T-cell (primary cell): ENCODE results near the gene CAMK2A. TPM values are rescaled to one million over a fixed set of nuclear protein-coding genes. Genes with fewer than 3 reads are reported as not detected.

Source experiments
- ATAC-seq, 4 experiments: fragments of 200-7000 bp in 3 of 4; fragments of 150-1000 bp in 1 of 4; cut with Tn5 transposase; replicated peaks in 1 of 4; 1 replicate in 3 of 4; 2 replicates in 1 of 4; pipeline ENCODE4 v1.10.0; 2021; ENCODE audit warnings: moderate library complexity in 3 of 4, mild to moderate bottlenecking in 2 of 4, moderate number of reproducible peaks in 1 of 4
- CTCF ChIA-PET, 2 donors: fragments of 300-600 bp; sonication (Branson Sonifier 250); formaldehyde crosslinking; loops; one replicate each; lab custom pipeline; 2022; ENCODE audit warnings: antibody characterized with exemption in 2 of 2; lab: Charles Lee
- POLR2A ChIA-PET, 2 donors: fragments of 300-600 bp; sonication (Branson Sonifier 250); formaldehyde crosslinking; loops; one replicate each; lab custom pipeline; 2022; ENCODE audit warnings: antibody characterized with exemption in 2 of 2; lab: Charles Lee
- DNase-seq, 35 experiments: peaks; one replicate each; pipeline versions ENCODE4 v3.0.0 to v3.0.0-alpha.2; 2013 to 2023
- H3K27ac ChIP-seq: one replicate; pipeline ENCODE4 v1.5.1; 2013; ENCODE audit warnings: low read length
- H3K27me3 ChIP-seq, 2 experiments: replicated peaks in 1 of 2; 1 replicate in 1 of 2; 2 replicates in 1 of 2; pipeline versions ENCODE4 v1.6.1 to v1.7.0; 2013; ENCODE audit warnings: low read length in 1 of 2, mixed read lengths in 1 of 2; ENCODE audit not compliant: control insufficient read depth in 2 of 2, insufficient read depth in 2 of 2; ENCODE audit errors: extremely low read depth in 1 of 2
- H3K36me3 ChIP-seq, 2 donors: 1 replicate in 1 of 2; 2 replicates in 1 of 2; pipeline versions ENCODE4 v1.6.1 to v1.7.0; 2013; ENCODE audit warnings: low read length in 1 of 2; ENCODE audit not compliant: control insufficient read depth in 2 of 2, insufficient read depth in 1 of 2; ENCODE audit errors: extremely low read depth in 1 of 2
- H3K4me1 ChIP-seq, 2 experiments: 1 replicate in 1 of 2; 2 replicates in 1 of 2; pipeline versions ENCODE4 v1.6.1 to v1.7.0; 2013; ENCODE audit warnings: low read length in 2 of 2, mixed read lengths in 1 of 2; ENCODE audit not compliant: insufficient read depth in 2 of 2, control insufficient read depth in 1 of 2; ENCODE audit errors: extremely low read depth in 1 of 2
- H3K4me3 ChIP-seq, 2 donors: 1 replicate in 1 of 2; 2 replicates in 1 of 2; pipeline versions ENCODE4 v1.5.1 to v1.7.0; 2013; ENCODE audit warnings: mild to moderate bottlenecking in 2 of 2, low read length in 1 of 2, moderate library complexity in 1 of 2; ENCODE audit not compliant: control insufficient read depth in 1 of 2; ENCODE audit errors: extremely low read depth in 1 of 2
- H3K9me3 ChIP-seq: 2 replicates; pipeline ENCODE4 v1.7.0; 2013
- H3K27ac Mint-ChIP-seq, 2 donors: one replicate each; pipeline ENCODE4 v1.8.0; 2020 to 2021; ENCODE audit warnings: mild to moderate bottlenecking in 2 of 2, mixed read lengths in 2 of 2
- H3K27me3 Mint-ChIP-seq, 2 donors: one replicate each; pipeline ENCODE4 v1.8.0; 2021 to 2022; ENCODE audit warnings: mixed read lengths in 2 of 2
- H3K36me3 Mint-ChIP-seq: one replicate; pipeline ENCODE4 v1.8.0; 2021; ENCODE audit warnings: mixed read lengths
- H3K4me1 Mint-ChIP-seq, 3 donors: one replicate each; pipeline ENCODE4 v1.8.0; 2020 to 2022; ENCODE audit warnings: mixed read lengths in 3 of 3, mild to moderate bottlenecking in 1 of 3
- H3K4me3 Mint-ChIP-seq, 3 donors: one replicate each; pipeline ENCODE4 v1.8.0; 2020 to 2022; ENCODE audit warnings: mild to moderate bottlenecking in 3 of 3, mixed read lengths in 3 of 3, moderate library complexity in 3 of 3
- H3K9me3 Mint-ChIP-seq, 3 donors: one replicate each; pipeline ENCODE4 v1.8.0; 2020 to 2022; ENCODE audit warnings: mixed read lengths in 3 of 3
- WGBS: methylation state at CpG from one replicate; pipeline ENCODE4 v1.1.5; 2013; ENCODE audit warnings: missing lambda C conversion rate; ENCODE audit not compliant: insufficient coverage; 5-methylcytosine and 5-hydroxymethylcytosine counted together
- total RNA-seq, 35 experiments: library from RNA in 6 of 35; stranded (reverse) in 6 of 35; fragments of 120-200 nt in 1 of 35; gene quantifications; one replicate each; pipeline versions ENCODE4 v1.2.1 to v1.2.4 and lab custom pipeline; 2013 to 2026

The CAMK2A gene
- total RNA-seq, 5 donors from 2014 or later (not counting 1 experiment from before 2014, with no cell fraction given): not detected

DNA sequence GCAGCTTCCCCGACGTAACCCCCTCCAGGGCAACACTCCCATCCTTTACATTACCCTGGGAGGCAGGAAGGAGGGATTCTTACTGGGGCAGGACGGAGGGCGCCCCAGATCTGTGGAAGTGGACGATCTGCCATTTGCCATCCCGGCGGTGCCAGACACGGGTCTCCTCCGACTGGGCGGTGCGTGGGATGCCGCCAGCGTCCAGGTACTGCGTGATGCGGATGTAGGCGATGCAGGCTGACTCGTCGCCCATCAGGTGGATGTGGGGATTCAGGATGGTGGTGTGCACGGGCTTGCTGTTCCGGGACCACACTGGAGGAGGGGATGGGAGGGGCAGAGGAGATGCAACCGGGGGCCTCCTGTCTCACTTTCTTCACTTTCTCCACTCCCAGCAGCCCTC, 66.7 kb downstream of the CAMK2A start:
- Mint-ChIP-seq H3K4me1 (peaks cover 0 to 4% (median 0%) of the 10 kb centered on the region in 3 donors), H3K9me3 (no peaks in the 10 kb centered on the region), H3K36me3 (no peaks in the 10 kb centered on the region), H3K4me3 (no peak overlapping the region), H3K27me3 (peaks cover under 1 to 8% of the 10 kb centered on the region in 2 donors), H3K27ac (no peak overlapping the region)
- Histone ChIP-seq H3K36me3 (no peaks in the 10 kb centered on the region), H3K4me1 (no peaks in the 10 kb centered on the region), H3K9me3 (no peaks in the 10 kb centered on the region), H3K27ac (no peak overlapping the region), H3K27me3 (peaks cover 0 to 26% of the 10 kb centered on the region in 2 experiments), H3K4me3 (no peak overlapping the region)
- 95% methylated on average over 15 of the region's 21 CpGs for WGBS
- DNase-seq (no peak), ATAC-seq (no peak)
- CTCF ChIA-PET: interaction anchor here (1.0 kb wide), 2 partner anchors 11 to 95 kb away, joined by 3 read pairs; no protein-coding TSS in a partner anchor
- POLR2A ChIA-PET: no interaction called here

DNA sequence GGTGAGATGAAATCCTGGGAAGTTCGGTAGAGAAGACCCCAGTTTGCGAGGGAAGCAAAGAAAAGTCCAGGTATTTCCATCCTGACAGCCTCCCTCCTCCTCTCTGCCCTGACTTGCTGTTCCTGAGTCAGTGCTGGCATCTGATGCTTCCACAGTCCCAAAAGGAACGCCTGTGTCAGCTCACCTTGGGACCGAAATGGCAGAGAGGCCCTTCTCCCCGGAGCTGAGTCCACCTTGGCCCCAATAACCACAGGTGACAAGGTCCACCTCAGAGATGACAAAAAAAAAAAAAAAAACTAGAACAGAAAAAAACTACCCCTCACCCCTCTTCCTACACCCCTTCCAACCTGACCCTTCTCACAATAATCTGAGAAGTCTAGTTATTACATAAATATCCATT, 68.1 kb downstream of the CAMK2A start:
- Histone ChIP-seq H3K4me1 (no peaks in the 10 kb centered on the region), H3K27ac (no peak overlapping the region), H3K9me3 (no peaks in the 10 kb centered on the region), H3K27me3 (peaks cover 0 to 38% of the 10 kb centered on the region in 2 experiments), H3K4me3 (no peak overlapping the region), H3K36me3 (no peaks in the 10 kb centered on the region)
- ChIA-PET CTCF (no interaction called here), POLR2A (no interaction called here)
- WGBS: 84% methylated on average over 3 of the region's 5 CpGs
- no peaks in the 10 kb centered on the region for H3K36me3 Mint-ChIP-seq
- H3K27me3 Mint-ChIP-seq: peaks cover 12 to 14% of the 10 kb centered on the region in 2 donors
- DNase-seq (no peak), ATAC-seq (no peak)
- peaks cover 0 to 6% (median 0%) of the 10 kb centered on the region in 3 donors for H3K4me1 Mint-ChIP-seq
- H3K27ac Mint-ChIP-seq: no peak overlapping the region
- H3K4me3 Mint-ChIP-seq: no peak overlapping the region
- H3K9me3 Mint-ChIP-seq: no peaks in the 10 kb centered on the region

DNA sequence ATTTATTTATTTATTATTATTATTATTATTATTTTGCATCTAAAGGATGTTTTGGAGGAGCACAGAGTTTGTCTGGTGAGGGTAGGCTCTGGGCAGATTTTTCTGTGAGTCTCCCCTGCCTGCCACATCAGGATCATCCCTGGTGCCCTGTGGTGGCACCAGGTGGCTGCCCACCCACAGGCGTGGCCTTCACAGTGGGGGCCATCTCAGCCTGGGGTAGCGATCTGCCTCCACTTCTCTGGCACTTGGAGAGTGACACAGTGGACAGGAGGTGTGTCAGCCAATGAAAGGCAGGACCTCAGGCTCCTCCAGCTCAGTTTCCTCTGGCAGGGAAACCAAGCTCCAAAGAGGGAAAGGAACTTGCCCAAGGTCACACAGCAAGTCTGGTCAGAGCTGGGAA, 69.7 kb downstream of the CAMK2A start:
- POLR2A ChIA-PET: no interaction called here
- CTCF ChIA-PET: interaction anchor here in 1 of 2 donors (0.6 to 1.1 kb wide), 2 partner anchors 61 to 63 kb away, joined by 4 to 5 read pairs; no protein-coding TSS in a partner anchor

DNA sequence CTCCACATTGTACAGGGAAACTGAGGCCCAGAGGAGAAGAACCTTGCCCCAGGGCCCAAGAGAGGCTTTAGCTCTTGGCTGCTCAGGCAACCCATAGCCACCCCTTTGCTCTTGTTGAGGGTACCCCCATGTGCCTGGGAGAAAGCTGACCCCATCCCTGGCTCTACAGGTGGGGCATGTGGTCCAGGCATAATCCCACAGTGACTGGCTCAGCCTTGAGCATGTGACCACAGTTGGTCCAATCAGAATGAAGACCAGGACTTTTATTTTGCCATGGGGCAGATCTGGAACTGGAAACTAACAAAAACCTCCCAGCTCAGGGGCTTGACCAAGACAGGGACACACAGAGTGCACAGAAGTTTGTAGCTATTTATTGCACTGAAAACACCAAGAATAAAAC, 70.4 kb downstream of the CAMK2A start:
- Mint-ChIP-seq H3K4me1 (peaks cover 0 to 6% (median 0%) of the 10 kb centered on the region in 3 donors), H3K36me3 (no peaks in the 10 kb centered on the region), H3K4me3 (no peak overlapping the region), H3K27ac (no peak overlapping the region), H3K9me3 (no peaks in the 10 kb centered on the region), H3K27me3 (peaks cover 12 to 15% of the 10 kb centered on the region in 2 donors)
- POLR2A ChIA-PET: no interaction called here
- no peak for DNase-seq
- ATAC-seq: no peak
- no peaks in the 10 kb centered on the region for H3K4me1 ChIP-seq
- peaks cover 0 to 44% of the 10 kb centered on the region in 2 experiments for H3K27me3 ChIP-seq
- no peaks in the 10 kb centered on the region for H3K36me3 ChIP-seq
- H3K27ac ChIP-seq: no peak overlapping the region
- no peak overlapping the region for H3K4me3 ChIP-seq
- no peaks in the 10 kb centered on the region for H3K9me3 ChIP-seq
- CTCF ChIA-PET: interaction anchor here (0.6 to 1.1 kb wide), 3 partner anchors 57 to 1877 kb away, joined by 3 to 4 read pairs (median 3); no protein-coding TSS in a partner anchor

More for the DNA sequence above, 69.7 kb downstream of the CAMK2A start:
- Mint-ChIP-seq H3K27ac (no peak overlapping the region), H3K9me3 (no peaks in the 10 kb centered on the region), H3K36me3 (no peaks in the 10 kb centered on the region), H3K4me1 (peaks cover 0 to 6% (median 0%) of the 10 kb centered on the region in 3 donors), H3K27me3 (peaks cover 12 to 14% of the 10 kb centered on the region in 2 donors), H3K4me3 (no peak overlapping the region)
- Histone ChIP-seq H3K27ac (no peak overlapping the region), H3K4me3 (no peak overlapping the region), H3K9me3 (no peaks in the 10 kb centered on the region), H3K4me1 (no peaks in the 10 kb centered on the region), H3K27me3 (peaks cover 0 to 44% of the 10 kb centered on the region in 2 experiments), H3K36me3 (no peaks in the 10 kb centered on the region)
- no peak for DNase-seq
- no peak for ATAC-seq
- WGBS: 75% methylated on average over 2 of the region's 2 CpGs

DNA sequence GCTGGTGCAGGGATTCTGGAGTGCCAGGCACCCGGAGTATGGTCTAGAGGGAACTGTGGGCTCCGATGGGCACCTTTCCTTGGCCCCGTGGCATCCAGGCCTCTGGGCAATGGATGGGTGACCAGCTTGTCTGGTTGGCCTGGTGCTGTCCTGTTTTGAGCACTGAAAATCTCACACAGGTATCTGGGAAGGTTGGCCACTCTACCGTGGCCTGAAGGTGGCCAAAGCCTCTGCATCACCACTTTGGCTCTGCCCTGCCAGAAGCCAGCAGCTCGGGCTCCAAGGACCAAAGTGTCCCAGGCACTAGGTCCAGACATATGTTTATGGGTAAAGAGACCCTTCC, 70.9 kb downstream of the CAMK2A start:
- no peak for ATAC-seq
- H3K9me3 ChIP-seq: no peaks in the 10 kb centered on the region
- Mint-ChIP-seq H3K27ac (no peak overlapping the region), H3K4me3 (no peak overlapping the region), H3K36me3 (no peaks in the 10 kb centered on the region), H3K4me1 (peaks cover 0 to 6% (median 0%) of the 10 kb centered on the region in 3 donors), H3K27me3 (peaks cover 12 to 15% of the 10 kb centered on the region in 2 donors), H3K9me3 (no peaks in the 10 kb centered on the region)
- ChIA-PET POLR2A (no interaction called here), CTCF (interaction anchor here (0.6 to 1.1 kb wide), 5 partner anchors 57 to 1877 kb away, joined by 3 to 4 read pairs (median 3); no protein-coding TSS in a partner anchor)
- H3K4me1 ChIP-seq: no peaks in the 10 kb centered on the region
- 92% methylated on average over 4 of the region's 5 CpGs for WGBS
- H3K27me3 ChIP-seq: peaks cover 0 to 44% of the 10 kb centered on the region in 2 experiments
- H3K27ac ChIP-seq: no peak overlapping the region
- no peak overlapping the region for H3K4me3 ChIP-seq
- H3K36me3 ChIP-seq: no peaks in the 10 kb centered on the region
- DNase-seq: no peak

DNA sequence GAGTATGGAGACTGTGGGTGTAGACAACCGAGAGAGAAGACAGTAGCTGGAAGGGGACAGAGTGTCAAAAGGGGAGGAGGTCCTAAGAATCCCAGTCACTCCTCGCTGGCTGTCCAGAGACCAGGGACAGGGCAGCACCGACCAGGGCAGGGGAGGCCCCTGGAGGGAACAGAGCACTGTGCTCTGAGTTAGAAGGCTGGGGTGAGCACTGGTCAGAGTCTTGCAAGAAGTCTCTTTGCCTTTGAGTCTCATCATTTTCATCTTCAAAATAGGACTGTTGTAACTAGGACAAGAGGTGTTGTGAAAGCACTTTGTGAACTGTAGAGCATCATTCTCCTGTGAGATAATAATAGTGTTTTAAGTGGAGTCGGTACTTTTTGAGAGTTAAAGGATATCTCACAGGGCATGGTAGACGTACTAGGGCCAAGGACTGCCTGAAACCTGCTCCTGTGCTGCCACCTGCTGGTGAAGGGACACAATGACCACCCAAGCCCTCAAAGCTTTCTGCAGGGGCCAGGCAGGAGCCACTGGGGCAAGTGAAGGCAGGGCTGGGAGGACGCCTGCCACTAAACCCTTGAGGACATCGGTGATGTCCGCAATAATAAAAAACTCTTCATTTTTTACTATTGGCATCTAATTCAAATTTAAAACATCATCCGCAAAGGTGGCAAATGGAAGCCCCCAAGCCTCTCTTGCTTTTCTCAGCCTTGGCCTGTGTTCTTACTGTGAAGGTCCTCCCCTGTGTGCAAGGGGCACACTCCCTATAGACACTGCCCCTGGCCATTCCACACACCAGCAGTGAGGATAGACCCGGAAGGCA, 71.5 kb downstream of the CAMK2A start:
- peak; percentile 80 to 94 (median 88) for ATAC-seq
- CTCF ChIA-PET: interaction anchor here (0.6 to 1.0 kb wide), 3 partner anchors 56 to 537 kb away, joined by 3 to 4 read pairs (median 3); no protein-coding TSS in a partner anchor

More for the DNA sequence above, 71.5 kb downstream of the CAMK2A start:
- H3K9me3 ChIP-seq: no peaks in the 10 kb centered on the region
- DNase-seq: peak; percentile 41 to 87 (median 73)
- no peak overlapping the region for H3K27ac ChIP-seq
- Mint-ChIP-seq H3K4me1 (peaks cover 0 to 6% (median 0%) of the 10 kb centered on the region in 3 donors), H3K4me3 (no peak overlapping the region), H3K9me3 (no peaks in the 10 kb centered on the region), H3K27ac (no peak overlapping the region), H3K27me3 (peaks cover 12 to 15% of the 10 kb centered on the region in 2 donors), H3K36me3 (no peaks in the 10 kb centered on the region)
- H3K4me3 ChIP-seq: no peak overlapping the region
- POLR2A ChIA-PET: no interaction called here
- no peaks in the 10 kb centered on the region for H3K4me1 ChIP-seq
- whole genome bisulfite sequencing: 49% methylated on average over 9 of the region's 10 CpGs
- no peaks in the 10 kb centered on the region for H3K36me3 ChIP-seq
- peaks cover 0 to 44% of the 10 kb centered on the region in 2 experiments for H3K27me3 ChIP-seq
